Loucy (cell line): Measurements from ENCODE around the gene CTXND2.
"Not testable (repeated sequence)": the region's sequence is repeated elsewhere in the genome, so short reads cannot be mapped to it uniquely, and the experiment has no call there.

Experiments used
- H2AFZ ChIP-seq: fragments of 200-600 bp; sonication (generic); 2 replicates; pipeline ENCODE4 v1.6.0; 2016; ENCODE audit warnings: antibody characterized with exemption, mild to moderate bottlenecking, low read length, moderate library complexity
- H3F3A ChIP-seq: fragments of 200-600 bp; 2 replicates; pipeline ENCODE4 v1.6.0; 2016; ENCODE audit warnings: antibody characterized with exemption, low read depth, mild to moderate bottlenecking
- H3K27me3 ChIP-seq: fragments of 200-600 bp; sonication (generic); 2 replicates; pipeline ENCODE4 v1.6.1; 2014; ENCODE audit warnings: low read length, mild to moderate bottlenecking; ENCODE audit not compliant: insufficient read depth, poor library complexity, severe bottlenecking
- H3K36me3 ChIP-seq: fragments of 200-600 bp; sonication (generic); 2 replicates; pipeline ENCODE4 v1.6.1; 2016; ENCODE audit warnings: low read length; ENCODE audit not compliant: insufficient read depth
- H3K4me1 ChIP-seq: fragments of 200-600 bp; sonication (generic); 2 replicates; pipeline ENCODE4 v1.5.1; 2014; ENCODE audit warnings: low read length, mild to moderate bottlenecking; ENCODE audit not compliant: insufficient read depth, poor library complexity, severe bottlenecking
- H3K4me2 ChIP-seq: fragments of 200-600 bp; sonication (generic); 2 replicates; pipeline ENCODE4 v1.6.0; 2014; ENCODE audit warnings: antibody characterized with exemption, low read length, low read depth, mild to moderate bottlenecking; ENCODE audit not compliant: poor library complexity, severe bottlenecking
- H3K4me3 ChIP-seq: fragments of 200-600 bp; sonication (generic); 2 replicates; pipeline ENCODE4 v1.5.1; 2014; ENCODE audit warnings: low read length, mild to moderate bottlenecking, mixed read lengths; ENCODE audit not compliant: poor library complexity, severe bottlenecking
- H3K79me2 ChIP-seq: fragments of 200-600 bp; sonication (generic); 2 replicates; pipeline ENCODE4 v1.6.1; 2014; ENCODE audit warnings: low read length; ENCODE audit not compliant: insufficient read depth
- H3K9ac ChIP-seq: fragments of 200-600 bp; sonication (generic); 2 replicates; pipeline ENCODE4 v1.6.0; 2014; ENCODE audit warnings: mild to moderate bottlenecking, low read depth, low read length, moderate library complexity; ENCODE audit not compliant: poor library complexity, severe bottlenecking
- H3K9me2 ChIP-seq: fragments of 200-600 bp; sonication (generic); replicated peaks from 2 replicates; pipeline ENCODE4 v1.6.1; 2016; ENCODE audit warnings: low read depth, low read length, mixed read lengths
- H3K9me3 ChIP-seq: fragments of 200-600 bp; sonication (generic); 2 replicates; pipeline ENCODE4 v1.6.1; 2014; ENCODE audit warnings: mild to moderate bottlenecking, antibody characterized with exemption, low read length, low read depth; ENCODE audit not compliant: insufficient read depth
- H4K20me1 ChIP-seq: fragments of 200-600 bp; sonication (generic); 2 replicates; pipeline ENCODE4 v1.6.0; 2014; ENCODE audit warnings: antibody characterized with exemption, low read length, mild to moderate bottlenecking; ENCODE audit not compliant: insufficient read depth, poor library complexity, severe bottlenecking
- EZH2phosphoT487 ChIP-seq: fragments of 200-600 bp; IDR thresholded peaks from 2 replicates; pipeline ENCODE4 v1.6.1; 2018; ENCODE audit warnings: antibody characterized with exemption, mild to moderate bottlenecking, moderate library complexity, borderline replicate concordance
- TF ChIP-seq, protein P1 (sequence below): fragments of 200-600 bp; sonication (generic); conservative IDR thresholded peaks from 2 replicates; pipeline ENCODE4 v1.5.1; 2014; ENCODE audit warnings: mild to moderate bottlenecking, antibody characterized with exemption, low read length

CTXND2 gene

GRCh38 chr1:150863724-150864123 lies 23.2 kb upstream of the CTXND2 start:
- Histone ChIP-seq H3K9me2 (no peaks in the 10 kb centered on the region), H3K79me2 (peaks cover 20% of the 10 kb centered on the region), H2AFZ (no peak overlapping the region), H3K4me3 (no peak overlapping the region), H3K36me3 (no peaks in the 10 kb centered on the region), H3K9ac (no peak overlapping the region), H3K9me3 (no peaks in the 10 kb centered on the region), H3F3A (no peaks in the 10 kb centered on the region; the same call in 1 of the 2 replicates), H4K20me1 (peaks cover 3% of the 10 kb centered on the region), H3K4me1 (peaks cover 8% of the 10 kb centered on the region), H3K27me3 (no peaks in the 10 kb centered on the region), H3K4me2 (no peak overlapping the region)
- no peak for TF ChIP-seq EZH2phosphoT487
- TF ChIP-seq, protein P1, sequence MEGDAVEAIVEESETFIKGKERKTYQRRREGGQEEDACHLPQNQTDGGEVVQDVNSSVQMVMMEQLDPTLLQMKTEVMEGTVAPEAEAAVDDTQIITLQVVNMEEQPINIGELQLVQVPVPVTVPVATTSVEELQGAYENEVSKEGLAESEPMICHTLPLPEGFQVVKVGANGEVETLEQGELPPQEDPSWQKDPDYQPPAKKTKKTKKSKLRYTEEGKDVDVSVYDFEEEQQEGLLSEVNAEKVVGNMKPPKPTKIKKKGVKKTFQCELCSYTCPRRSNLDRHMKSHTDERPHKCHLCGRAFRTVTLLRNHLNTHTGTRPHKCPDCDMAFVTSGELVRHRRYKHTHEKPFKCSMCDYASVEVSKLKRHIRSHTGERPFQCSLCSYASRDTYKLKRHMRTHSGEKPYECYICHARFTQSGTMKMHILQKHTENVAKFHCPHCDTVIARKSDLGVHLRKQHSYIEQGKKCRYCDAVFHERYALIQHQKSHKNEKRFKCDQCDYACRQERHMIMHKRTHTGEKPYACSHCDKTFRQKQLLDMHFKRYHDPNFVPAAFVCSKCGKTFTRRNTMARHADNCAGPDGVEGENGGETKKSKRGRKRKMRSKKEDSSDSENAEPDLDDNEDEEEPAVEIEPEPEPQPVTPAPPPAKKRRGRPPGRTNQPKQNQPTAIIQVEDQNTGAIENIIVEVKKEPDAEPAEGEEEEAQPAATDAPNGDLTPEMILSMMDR = no peak

- not testable (repeated sequence) for H3K4me1 ChIP-seq, H3K4me3 ChIP-seq, H3K27me3 ChIP-seq, H3K36me3 ChIP-seq, H3K9me2 ChIP-seq, H3K9ac ChIP-seq, H3F3A ChIP-seq, H2AFZ ChIP-seq, H3K4me2 ChIP-seq, H3K9me3 ChIP-seq, H4K20me1 ChIP-seq
- H3K79me2 ChIP-seq = peaks cover 20% of the 10 kb centered on the region
Measured at GRCh38 chr1:150864200-150864599, 22.7 kb upstream of the CTXND2 start.

DNA sequence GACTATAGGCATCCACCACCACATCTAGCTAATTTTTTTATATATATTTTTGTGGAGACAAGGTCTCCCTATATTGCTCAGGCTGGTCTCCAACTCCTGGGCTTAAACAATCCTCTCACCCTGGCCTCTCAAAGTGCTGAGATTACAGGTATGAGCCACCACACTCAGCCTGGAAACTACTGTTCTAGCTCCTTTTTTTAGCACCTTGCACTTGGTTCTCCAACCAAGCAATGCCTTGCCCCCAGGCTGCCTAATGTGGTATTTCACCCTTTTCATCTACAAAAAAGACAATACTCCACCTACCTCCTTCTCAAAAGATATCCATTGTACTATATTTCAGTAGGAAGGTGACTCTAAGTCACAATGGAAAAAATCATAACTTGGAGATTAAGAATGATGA lies 17.3 kb upstream of the CTXND2 start:
- Histone ChIP-seq H3K9ac (no peak overlapping the region), H3K79me2 (peaks cover 29% of the 10 kb centered on the region), H3F3A (no peaks in the 10 kb centered on the region; the same call in 1 of the 2 replicates), H3K4me2 (no peak overlapping the region), H3K36me3 (no peaks in the 10 kb centered on the region), H4K20me1 (peaks cover 3% of the 10 kb centered on the region), H2AFZ (no peak overlapping the region), H3K9me2 (no peaks in the 10 kb centered on the region), H3K4me1 (peaks cover 20% of the 10 kb centered on the region), H3K27me3 (no peaks in the 10 kb centered on the region), H3K4me3 (no peak overlapping the region), H3K9me3 (no peaks in the 10 kb centered on the region)
- TF ChIP-seq EZH2phosphoT487 = no peak
- TF ChIP-seq, protein P1 = peak; percentile 22; the same call in 1 of the 2 replicates

DNA sequence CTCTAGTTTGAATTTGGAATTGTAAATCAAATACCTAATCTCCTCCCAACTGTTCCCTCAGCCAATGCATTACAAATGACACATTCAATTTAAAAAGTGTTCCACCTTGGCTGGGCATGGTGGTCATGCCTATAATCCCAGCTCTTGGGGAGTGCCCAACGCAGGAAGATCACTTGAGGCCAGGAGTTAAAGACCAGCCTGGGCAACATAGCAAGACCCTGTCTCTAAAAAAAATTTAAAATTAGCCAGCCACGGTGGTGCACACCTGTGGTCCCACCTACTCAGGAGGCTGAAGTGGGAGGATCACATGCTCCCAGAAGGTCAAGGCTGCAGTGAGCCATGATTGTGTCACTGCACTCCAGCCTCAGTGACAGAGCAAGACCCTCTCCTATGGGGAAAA lies 14.4 kb upstream of the CTXND2 start:
- TF ChIP-seq, protein P1 = no peak
- no peak for TF ChIP-seq EZH2phosphoT487
- Histone ChIP-seq H3K4me1 (peaks cover 24% of the 10 kb centered on the region), H3K9ac (no peak overlapping the region), H3K4me2 (peak overlapping the region; percentile 10), H3K9me3 (no peaks in the 10 kb centered on the region), H2AFZ (no peak overlapping the region), H3K27me3 (no peaks in the 10 kb centered on the region), H3K9me2 (no peaks in the 10 kb centered on the region), H3F3A (0 out of 2 replicates have a peak, but pooled peaks cover 3% of the 10 kb centered on the region), H3K4me3 (no peak overlapping the region), H3K79me2 (peaks cover 38% of the 10 kb centered on the region), H4K20me1 (no peaks in the 10 kb centered on the region), H3K36me3 (no peaks in the 10 kb centered on the region)
